GM12892 (cell line): Measurements from ENCODE around the gene STYK1.

Experiments used
- POLR2A ChIP-seq: IDR thresholded peaks from 2 replicates; pipeline ENCODE4 v1.6.1; 2011; ENCODE audit warnings: low read depth, low read length, control low read depth
- POLR2AphosphoS5 ChIP-seq: IDR thresholded peaks from 2 replicates; pipeline ENCODE4 v1.6.1; 2011; ENCODE audit warnings: low read depth, low read length, control low read depth
- TAF1 ChIP-seq: IDR thresholded peaks from 2 replicates; pipeline ENCODE4 v1.6.1; 2011; ENCODE audit warnings: low read depth, mild to moderate bottlenecking, control low read depth, low read length, borderline replicate concordance

DNA sequence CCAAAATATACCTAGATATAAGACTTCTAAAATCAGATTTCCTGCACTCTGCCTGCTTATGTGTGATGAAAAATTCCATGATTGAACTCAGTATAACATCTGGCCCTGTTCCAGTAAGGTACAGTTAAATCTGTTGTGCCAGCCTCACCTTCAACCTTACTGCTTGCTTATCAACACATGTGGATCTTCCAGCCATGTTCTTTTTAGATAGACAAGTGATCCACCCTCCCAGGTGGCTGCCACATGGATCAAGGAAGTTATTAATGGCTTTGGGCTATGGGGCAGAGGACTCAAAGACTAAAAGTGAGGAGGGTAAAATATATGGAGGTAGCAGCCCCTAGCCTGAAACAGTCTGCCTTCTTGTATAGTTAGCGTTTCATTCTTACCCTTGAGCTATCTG is 35.1 kb downstream of the STYK1 start:
- TF ChIP-seq POLR2A: no peak
- no peak for TF ChIP-seq POLR2AphosphoS5
- no peak for TF ChIP-seq TAF1
